SH-SY5Y (cell line): Measurements from ENCODE around the gene PIN1.

Experiments
- GATA2 ChIP-seq: IDR thresholded peaks from 2 replicates; pipeline ENCODE4 v1.6.1; 2011; ENCODE audit warnings: mild to moderate bottlenecking, low read depth, low read length
- GATA3 ChIP-seq: IDR thresholded peaks from 2 replicates; pipeline ENCODE4 v1.6.1; 2011; ENCODE audit warnings: low read depth, mild to moderate bottlenecking, low read length, moderate library complexity

DNA sequence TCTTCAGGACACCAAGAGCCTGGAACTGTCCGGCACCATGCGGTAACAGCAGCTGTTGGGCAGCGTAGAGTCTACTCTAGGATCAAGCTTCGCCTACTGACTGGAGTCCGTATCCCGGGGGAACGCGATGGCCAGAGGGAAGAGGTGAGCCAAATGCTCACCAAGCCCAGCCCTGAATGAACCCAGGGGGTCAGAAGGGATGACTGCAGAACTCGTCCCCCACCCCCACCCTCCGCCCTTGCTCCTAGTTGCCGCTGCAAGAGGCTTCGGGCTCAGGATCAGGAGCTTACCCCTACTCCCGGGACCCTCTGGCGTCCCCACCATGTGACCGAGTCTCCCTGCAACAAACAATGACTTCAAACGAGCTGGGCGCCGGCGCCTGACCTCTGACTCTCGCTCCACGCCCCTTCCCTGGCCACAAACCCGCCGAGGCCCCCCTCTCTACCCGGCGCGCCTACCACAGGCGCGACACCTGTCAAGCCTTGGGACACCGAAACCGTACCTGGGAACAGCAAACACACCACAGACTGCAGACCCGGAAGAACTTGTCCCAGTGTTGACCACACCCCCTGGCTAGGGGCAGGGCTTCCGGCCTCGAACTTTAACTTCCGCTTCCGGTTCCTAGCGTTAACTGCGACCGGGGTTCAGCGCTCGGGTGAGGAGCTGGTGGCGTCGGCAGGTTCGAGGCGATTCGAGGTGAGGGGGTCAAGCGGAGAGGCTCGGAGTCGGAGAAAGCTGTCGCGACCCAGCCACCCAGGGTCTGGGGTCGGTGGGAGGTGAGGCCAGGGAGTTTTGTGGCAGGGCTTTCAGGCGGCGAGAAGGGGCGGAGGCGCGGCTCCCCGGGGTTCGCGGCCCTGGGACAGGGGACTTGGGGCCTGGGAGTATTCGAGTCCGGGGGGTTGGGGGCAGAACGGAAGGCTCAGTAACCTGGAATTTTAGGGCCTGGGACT lies 7.6 kb upstream of the PIN1 start, which contains the start of gene UBL5:
- no peak; the same call in 1 of the 2 replicates for TF ChIP-seq GATA2
- TF ChIP-seq GATA3: no peak
